Spinal cord (tissue), 10 donors: ENCODE data around the gene CDKN2B. TPM values are rescaled to one million over a fixed set of nuclear protein-coding genes. Genes with fewer than 3 reads are reported as not detected.
A peak's percentile ranks its signal among the peaks of the same experiment; 100 is the strongest.
"Not testable (repeated sequence)": the region's sequence is repeated elsewhere in the genome, so short reads cannot be mapped to it uniquely, and the experiment has no call there.

ENCODE experiments used
- DNase-seq, 6 donors: peaks; one replicate each; pipeline versions ENCODE4 v3.0.0 to v3.0.0-alpha.2; 2013 to 2015; ENCODE audit warnings: low spot score in 6 of 6, low read depth in 4 of 6
- H3K27ac ChIP-seq: one replicate; pipeline ENCODE4 v1.5.1; 2013; ENCODE audit warnings: low read depth, low read length, control low read depth
- H3K27me3 ChIP-seq: one replicate; pipeline ENCODE4 v1.6.1; 2013; ENCODE audit warnings: low read length; ENCODE audit not compliant: control insufficient read depth, insufficient read depth
- H3K36me3 ChIP-seq: one replicate; pipeline ENCODE4 v1.6.1; 2013; ENCODE audit warnings: low read length; ENCODE audit not compliant: control insufficient read depth, insufficient read depth
- H3K4me1 ChIP-seq: one replicate; pipeline ENCODE4 v1.6.1; 2013; ENCODE audit warnings: low read length; ENCODE audit not compliant: control insufficient read depth, insufficient read depth
- H3K4me3 ChIP-seq: one replicate; pipeline ENCODE4 v1.5.1; 2013; ENCODE audit warnings: low read depth, low read length, control low read depth
- H3K9me3 ChIP-seq: one replicate; pipeline ENCODE4 v1.6.1; 2013; ENCODE audit warnings: low read length; ENCODE audit not compliant: control insufficient read depth, insufficient read depth
- WGBS: methylation state at CpG from one replicate; pipeline ENCODE4 v1.1.5; 2013; ENCODE audit warnings: missing lambda C conversion rate; ENCODE audit not compliant: insufficient coverage; 5-methylcytosine and 5-hydroxymethylcytosine counted together
- polyA plus RNA-seq, 2 donors: library from polyadenylated mRNA; unstranded; fragments of 120-200 nt; gene quantifications; one replicate each; pipeline ENCODE4 v1.2.1, GENCODE V29; 2013; ENCODE audit not compliant: insufficient read length in 2 of 2
- small RNA-seq: library from RNA; depleted of rRNA; stranded (forward); fragments of <200 nt; gene quantifications from one replicate; pipeline ENCODE3, GENCODE V24; 2014; ENCODE audit warnings: low replicate concordance
- total RNA-seq, 2 donors: library from RNA; depleted of rRNA in 1 of 2; stranded (reverse); fragments of 120-200 nt in 1 of 2; fragments of >200 nt in 1 of 2; gene quantifications; one replicate each; pipeline versions ENCODE4 v1.2.3 to v1.2.4, GENCODE V29; 2013 to 2014
- donor health status: healthy.

The CDKN2B gene
- total and polyA plus RNA-seq, 4 donors = 0.79 to 1.8 (median 1.4) TPM

DNA sequence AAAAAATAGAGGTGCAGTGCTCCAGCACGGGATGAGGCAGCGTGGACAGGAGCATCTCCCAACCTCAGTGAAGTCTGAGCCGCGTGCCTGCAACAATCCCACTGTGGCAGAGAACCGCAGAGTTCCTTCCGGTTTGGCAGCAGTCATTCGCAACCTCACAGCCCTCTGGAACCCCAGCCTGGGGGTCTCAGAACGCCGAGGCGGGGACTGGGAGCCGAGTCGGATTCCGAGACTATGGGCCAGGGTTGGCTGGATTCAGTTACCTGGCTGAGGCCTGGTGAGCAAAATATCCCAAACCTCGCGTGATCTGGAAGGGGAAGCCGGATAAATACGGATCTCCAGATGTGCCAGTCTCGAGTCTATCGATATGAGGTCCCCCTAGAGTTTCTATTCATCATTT, 41.9 kb downstream of the CDKN2B start:
- DNase-seq = peak in 2 of 6 donors; percentile 1 to 18
- 2% methylated on average over 15 of the region's 19 CpGs for WGBS
- H3K4me3 ChIP-seq = no peak overlapping the region
- H3K27me3 ChIP-seq = peaks cover 87% of the 10 kb centered on the region
- no peaks in the 10 kb centered on the region for H3K36me3 ChIP-seq
- no peaks in the 10 kb centered on the region for H3K9me3 ChIP-seq
- no peak overlapping the region for H3K27ac ChIP-seq
- H3K4me1 ChIP-seq = peaks cover 26% of the 10 kb centered on the region

DNA sequence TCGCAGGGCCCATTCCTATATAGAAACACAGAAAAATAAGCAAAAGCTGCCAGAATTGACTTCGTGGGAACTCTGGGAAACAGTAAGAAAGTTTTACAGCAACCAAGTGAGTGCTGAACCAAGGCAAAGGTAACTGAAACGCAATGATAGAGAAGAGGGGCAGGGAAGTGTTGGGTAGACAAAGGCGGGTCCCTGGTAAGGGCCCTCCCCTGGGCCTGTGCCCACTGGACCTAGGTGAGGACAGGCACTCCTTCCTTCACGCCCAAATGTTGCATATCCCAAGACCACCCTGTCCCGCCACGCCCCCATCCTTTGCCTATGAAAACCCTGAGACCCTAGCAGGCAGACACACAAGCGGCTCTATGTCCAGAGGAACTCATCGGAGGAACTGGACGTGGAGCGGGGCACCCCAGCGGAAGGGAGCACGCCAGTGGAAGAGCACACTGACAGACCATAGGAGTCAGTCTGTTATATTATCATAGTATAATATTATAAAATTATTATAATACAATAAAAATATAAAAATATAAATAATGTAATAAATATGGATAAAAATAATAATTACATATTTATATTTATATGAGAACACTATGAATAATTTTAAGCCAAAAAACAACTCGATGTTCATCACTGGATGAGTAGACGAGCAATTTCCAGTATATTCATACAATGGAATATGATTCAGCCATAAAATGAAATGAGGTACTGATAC, 42.8 kb downstream of the CDKN2B start:
- WGBS = 0% methylated on average over 6 of the region's 15 CpGs

DNA sequence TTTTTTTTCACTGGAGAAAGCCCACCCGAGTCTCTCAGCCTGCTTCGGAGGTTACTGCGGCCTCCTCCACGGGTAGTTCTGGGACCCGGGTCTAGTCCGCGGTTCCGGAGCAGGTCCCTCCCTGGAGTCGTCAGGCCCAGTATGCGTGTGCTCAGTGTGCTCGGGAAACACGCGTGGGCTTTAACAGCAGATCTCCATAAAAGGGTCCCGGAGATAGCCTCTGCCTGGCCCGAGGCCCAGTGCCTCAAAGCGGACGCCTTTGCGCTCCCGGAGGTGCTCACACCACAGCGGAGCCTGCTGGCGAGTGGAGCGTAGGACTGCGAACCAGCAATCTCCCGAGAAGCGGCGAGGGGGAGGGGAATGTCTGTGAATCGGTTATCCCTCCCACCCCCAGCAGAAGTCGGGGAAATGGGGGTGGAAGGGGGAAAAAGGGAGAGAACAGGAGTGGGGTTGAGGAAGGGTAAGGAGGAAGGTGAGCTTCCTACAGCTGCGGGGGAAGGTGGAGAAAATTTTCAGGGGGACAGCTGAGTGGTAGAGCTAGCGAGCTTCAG, 43.6 kb downstream of the CDKN2B start:
- Histone ChIP-seq H3K27me3 (peaks cover 75% of the 10 kb centered on the region), H3K4me1 (peaks cover 22% of the 10 kb centered on the region), H3K36me3 (no peaks in the 10 kb centered on the region), H3K4me3 (no peak overlapping the region), H3K9me3 (no peaks in the 10 kb centered on the region), H3K27ac (no peak overlapping the region)
- DNase-seq = peak in 2 of 6 donors; percentile 47 to 55
- WGBS = under 1% methylated on average over 20 of the region's 30 CpGs

More for the DNA sequence above, 42.8 kb downstream of the CDKN2B start:
- Histone ChIP-seq H3K4me3 (no peak overlapping the region), H3K4me1 (peaks cover 26% of the 10 kb centered on the region), H3K27me3 (peaks cover 83% of the 10 kb centered on the region), H3K9me3 (no peaks in the 10 kb centered on the region), H3K36me3 (no peaks in the 10 kb centered on the region), H3K27ac (no peak overlapping the region)
- DNase-seq = peak in 2 of 6 donors; percentile 1 to 3

DNA sequence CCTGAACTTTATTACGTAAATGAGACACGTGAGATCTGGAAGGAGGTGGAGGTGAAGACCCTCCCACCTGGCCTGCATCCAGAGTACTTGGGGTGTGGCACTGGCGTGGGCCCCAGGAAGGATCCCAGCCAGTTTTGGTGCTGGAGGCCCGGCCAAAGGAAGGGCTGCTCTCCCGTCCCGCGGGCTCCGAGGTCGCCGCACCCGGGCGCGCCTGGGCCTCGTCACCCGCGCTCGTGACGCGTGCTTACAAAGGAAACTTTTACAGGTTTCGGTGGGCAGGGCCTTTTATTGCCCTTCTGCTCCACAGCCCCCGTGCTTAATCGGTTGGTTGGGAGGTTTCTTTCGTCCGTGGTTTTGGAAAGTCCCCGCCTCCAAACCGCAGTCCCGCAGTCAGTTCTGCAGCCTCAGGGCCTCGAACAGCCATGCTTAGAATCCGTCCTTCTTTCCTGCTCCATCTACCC, 44.1 kb downstream of the CDKN2B start:
- no peaks in the 10 kb centered on the region for H3K36me3 ChIP-seq
- no peak overlapping the region for H3K27ac ChIP-seq
- no peak overlapping the region for H3K4me3 ChIP-seq
- whole genome bisulfite sequencing = 1% methylated on average over 29 of the region's 29 CpGs
- no peaks in the 10 kb centered on the region for H3K9me3 ChIP-seq
- peaks cover 22% of the 10 kb centered on the region for H3K4me1 ChIP-seq
- DNase-seq = peak in 1 of 6 donors; percentile 3
- peaks cover 69% of the 10 kb centered on the region for H3K27me3 ChIP-seq

DNA sequence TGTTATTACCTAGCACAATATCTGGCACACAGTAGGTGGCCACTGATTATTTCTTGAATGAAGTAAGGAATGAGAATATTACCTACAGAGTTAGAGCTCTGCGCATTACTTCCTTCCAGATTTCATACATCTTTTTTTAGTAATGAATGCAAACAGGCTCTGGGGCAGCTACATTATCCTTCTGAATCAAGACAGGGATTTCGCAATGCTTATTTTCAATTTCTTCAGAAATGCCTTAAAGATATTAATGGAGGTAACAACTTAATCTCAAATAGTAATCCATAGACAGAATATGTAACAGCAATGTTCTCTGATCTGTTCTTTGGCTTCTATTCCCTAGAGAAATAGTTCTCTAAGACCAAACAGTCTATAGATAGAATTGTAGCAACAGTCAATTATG, 47.5 kb downstream of the CDKN2B start:
- Histone ChIP-seq H3K27me3 (peaks cover 36% of the 10 kb centered on the region), H3K9me3 (no peaks in the 10 kb centered on the region), H3K4me1 (peaks cover 15% of the 10 kb centered on the region), H3K4me3 (no peak overlapping the region), H3K36me3 (no peaks in the 10 kb centered on the region), H3K27ac (no peak overlapping the region)
- no peak for DNase-seq
- WGBS = no CpG with 5 or more reads among the region's 2 CpGs

DNA sequence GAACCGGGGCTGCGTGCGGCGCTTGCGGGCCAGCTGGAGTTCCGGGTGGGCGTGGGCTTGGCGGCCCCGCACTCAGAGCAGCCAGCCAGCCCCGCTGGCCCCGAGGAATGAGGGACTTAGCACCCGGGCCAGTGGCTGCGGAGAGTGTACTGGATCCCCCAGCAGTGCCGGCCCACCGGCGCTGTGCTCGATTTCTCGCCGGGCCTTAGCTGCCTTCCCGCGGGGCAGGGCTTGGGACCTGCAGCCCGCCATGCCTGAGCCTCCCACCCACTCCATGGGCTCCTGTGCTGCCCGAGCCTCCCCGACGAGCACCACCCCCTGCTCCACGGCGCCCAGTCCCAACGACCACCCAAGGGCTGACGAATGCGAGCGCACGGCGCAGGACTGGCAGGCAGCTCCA, 49.8 kb downstream of the CDKN2B start:
- DNase-seq = not testable (repeated sequence)
- 95% methylated on average over 17 of the region's 33 CpGs for WGBS

DNA sequence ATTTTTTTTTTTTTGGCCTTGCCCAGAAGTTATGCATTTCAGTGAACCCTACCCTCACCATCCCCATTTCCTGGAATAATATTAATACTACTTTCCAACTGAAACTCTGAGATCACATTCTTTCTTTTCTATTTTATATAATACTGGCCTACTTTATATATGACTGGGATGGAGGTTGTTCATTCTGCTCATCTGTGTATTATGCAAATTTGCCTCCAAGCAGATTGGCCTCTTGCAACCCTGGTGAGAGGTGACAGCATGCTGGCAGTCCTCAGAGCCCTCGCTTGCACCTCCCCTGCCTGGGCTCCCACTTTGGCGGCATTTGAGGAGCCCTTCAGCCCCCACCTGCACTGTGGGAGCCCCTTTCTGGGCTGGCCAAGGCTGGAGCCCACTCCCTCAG, 50.3 kb downstream of the CDKN2B start:
- no peak for DNase-seq
- Histone ChIP-seq H3K36me3 (no peaks in the 10 kb centered on the region), H3K27ac (no peak overlapping the region), H3K4me3 (no peak overlapping the region), H3K4me1 (no peaks in the 10 kb centered on the region), H3K9me3 (no peaks in the 10 kb centered on the region), H3K27me3 (peaks cover 12% of the 10 kb centered on the region)
- 77% methylated on average over 2 of the region's 2 CpGs for WGBS

More for the DNA sequence above, 49.8 kb downstream of the CDKN2B start:
- not testable (repeated sequence) for H3K27ac ChIP-seq, H3K4me3 ChIP-seq, H3K9me3 ChIP-seq, H3K36me3 ChIP-seq, H3K4me1 ChIP-seq
- H3K27me3 ChIP-seq = peaks cover 13% of the 10 kb centered on the region

Small RNA genes within 50 kb of the gene (small RNA-seq; reads per million reads assigned to genes)
- not detected for gene RF02045

Other genes with a start within 250 kb of the CDKN2B start
- gene MTAP, start 206.7 kb downstream of the CDKN2B start, total RNA-seq = 10 to 100 TPM; 24.6 to 30.0 TPM
- gene MTAP, start 206.7 kb downstream of the CDKN2B start, polyA plus RNA-seq = 10 to 100 TPM; 19.8 to 21.0 TPM
- gene CDKN2A, start 14.9 kb downstream of the CDKN2B start, total RNA-seq = under 1 TPM; 0.11 to 0.40 TPM
- under 1 TPM in 1 of 2 donors, not detected in 1; 0.80 TPM for gene CDKN2A, start 14.9 kb downstream of the CDKN2B start, polyA plus RNA-seq
- under 1 TPM; 0.50 to 0.55 TPM for gene CDKN2B-AS1, start 14.5 kb downstream of the CDKN2B start, total RNA-seq
- gene CDKN2B-AS1, start 14.5 kb downstream of the CDKN2B start, polyA plus RNA-seq = under 1 TPM; 0.29 to 0.51 TPM